GM19099 (cell line): ENCODE results near the gene SMIM43.

ENCODE experiments used
- POLR2A ChIP-seq: IDR thresholded peaks from 3 replicates; pipeline ENCODE4 v1.6.1; 2011; ENCODE audit warnings: low read depth; ENCODE audit not compliant: insufficient read length; ENCODE audit errors: extremely low read depth

SMIM43 gene

DNA sequence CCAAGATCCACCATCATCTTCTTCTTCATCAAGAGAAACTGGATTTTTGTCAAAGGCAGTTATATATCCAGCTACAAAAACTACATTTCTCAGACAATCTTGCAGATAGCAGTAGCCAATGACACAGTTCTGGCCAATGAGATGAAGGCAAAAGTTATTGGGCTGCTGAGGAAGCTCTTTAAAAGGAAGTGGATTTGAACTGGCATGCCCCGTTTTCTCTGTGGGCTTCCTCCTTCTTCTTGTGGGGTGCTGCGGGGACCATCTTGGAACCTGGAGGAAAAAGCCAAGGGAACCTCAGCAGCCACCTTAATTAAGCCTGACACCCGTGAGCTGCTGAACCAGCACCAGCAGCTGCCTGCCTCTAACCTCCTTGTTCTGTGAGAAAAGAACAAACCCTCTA is 4.8 kb downstream of the SMIM43 start:
- no peak for TF ChIP-seq POLR2A

DNA sequence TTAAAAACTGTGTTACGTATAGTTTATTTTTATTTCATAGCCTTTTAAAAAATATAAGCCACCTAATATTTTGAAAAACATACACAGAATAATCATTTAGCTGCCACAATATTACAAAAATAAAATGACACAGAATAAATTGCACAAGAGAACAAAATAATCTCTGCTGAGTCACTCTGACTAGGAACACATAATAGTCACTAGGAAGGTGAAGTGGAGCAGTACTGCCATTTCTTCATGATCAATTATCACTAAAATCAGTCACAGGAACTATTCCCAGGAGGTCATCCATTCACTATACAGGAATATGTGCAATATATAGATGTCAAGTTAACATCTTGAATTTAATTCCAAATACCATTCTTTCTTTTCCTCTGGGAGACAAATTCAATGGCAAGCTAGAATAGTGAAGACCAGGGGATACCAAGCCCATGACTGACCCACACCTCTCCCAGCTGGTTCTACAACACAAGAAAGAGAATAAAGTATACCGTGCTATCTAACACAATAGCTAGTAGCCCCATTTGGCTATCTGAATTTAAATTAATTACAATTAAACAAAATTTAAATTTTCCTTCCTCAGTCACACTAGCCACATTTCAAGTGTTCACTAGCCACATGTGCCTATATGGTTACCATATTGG is 5.9 kb downstream of the SMIM43 start:
- TF ChIP-seq POLR2A, result no peak

DNA sequence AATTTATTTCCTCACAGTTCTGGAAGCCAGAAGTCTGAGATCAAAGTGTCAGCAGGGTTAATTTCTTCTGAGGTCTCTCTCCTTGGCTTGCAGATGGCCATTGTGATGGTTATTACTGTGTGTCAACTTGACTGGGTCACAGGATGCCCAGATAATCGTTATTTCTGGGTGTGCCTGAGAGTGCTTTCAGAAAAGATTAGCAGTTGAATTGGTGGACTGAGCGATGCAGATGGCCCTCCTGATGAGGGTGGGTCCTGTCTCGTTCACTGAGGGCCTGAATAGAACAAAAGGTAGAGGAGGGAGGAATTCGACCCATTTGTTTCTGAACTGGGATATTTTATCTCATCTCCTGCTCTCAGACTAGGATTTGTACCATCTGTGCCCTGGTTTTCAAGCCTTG is 15.7 kb downstream of the SMIM43 start:
- no peak for TF ChIP-seq POLR2A

DNA sequence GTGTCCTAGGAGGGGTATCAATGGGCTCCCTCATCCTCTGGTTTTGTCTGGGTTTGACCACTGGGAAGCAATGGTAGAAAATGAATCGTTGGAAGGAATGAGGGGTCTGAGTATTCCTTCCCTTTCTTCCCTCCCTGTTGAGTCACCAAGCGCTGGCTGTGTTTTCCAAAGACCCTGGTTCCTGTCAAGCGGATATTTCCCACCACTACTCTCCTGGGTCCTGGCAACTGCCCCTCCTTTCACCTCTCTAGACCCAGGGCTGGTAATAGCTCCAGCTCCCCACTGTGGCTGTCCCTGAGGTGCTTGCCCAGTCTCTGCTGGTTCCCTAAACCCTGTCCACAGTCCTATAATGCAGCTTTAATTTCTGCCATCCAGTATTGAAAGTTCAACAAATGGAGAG is 22.2 kb downstream of the SMIM43 start:
- TF ChIP-seq POLR2A, result no peak

DNA sequence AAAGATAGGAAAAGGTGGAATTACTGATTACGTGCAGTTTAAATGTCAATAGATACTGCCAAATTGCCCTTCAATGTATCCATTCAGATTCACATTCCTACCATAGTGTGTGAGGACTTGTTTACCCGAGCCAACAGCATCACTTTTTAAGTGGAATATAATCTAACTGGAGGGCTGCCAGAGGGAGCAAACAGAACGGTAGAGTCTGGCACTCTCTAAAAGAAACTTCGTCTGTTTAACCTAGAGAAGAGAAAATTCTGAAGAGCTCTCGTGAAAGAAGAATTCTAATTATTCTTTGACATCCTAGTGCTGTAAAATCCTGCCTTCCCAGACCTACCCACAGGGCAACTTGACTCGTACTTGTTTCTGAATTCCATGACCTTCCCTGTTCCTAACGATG is 23.2 kb downstream of the SMIM43 start:
- TF ChIP-seq POLR2A, result no peak

DNA sequence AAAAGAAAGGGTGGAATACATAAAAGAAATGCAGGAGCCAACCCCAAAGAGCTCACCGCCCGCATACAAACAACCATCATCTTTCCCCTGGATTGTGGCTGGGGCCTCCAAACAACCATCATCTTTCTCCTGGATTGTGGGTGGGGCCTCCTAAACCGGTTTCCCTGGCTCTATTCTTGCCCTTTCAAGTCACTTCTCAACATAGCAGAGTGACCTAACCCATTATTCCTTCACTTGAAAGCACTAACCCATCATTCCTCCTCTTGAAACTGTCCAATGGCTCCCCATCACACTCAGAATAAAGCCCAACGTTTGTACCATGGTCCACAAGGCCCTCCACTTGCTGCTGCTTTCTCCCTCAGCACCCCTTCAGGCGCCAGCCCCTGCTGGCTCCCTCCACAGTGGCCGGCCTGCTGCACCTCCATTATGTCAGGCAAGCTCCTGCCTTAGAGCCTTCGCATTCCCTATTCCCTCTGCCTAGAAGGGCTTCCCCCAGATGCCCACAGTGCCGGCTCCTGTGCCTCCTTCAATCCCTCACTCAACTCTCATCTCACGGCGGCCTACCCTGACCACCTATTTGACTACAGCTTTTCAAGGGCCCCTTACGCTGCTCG is 24.1 kb downstream of the SMIM43 start:
- TF ChIP-seq POLR2A, result no peak

DNA sequence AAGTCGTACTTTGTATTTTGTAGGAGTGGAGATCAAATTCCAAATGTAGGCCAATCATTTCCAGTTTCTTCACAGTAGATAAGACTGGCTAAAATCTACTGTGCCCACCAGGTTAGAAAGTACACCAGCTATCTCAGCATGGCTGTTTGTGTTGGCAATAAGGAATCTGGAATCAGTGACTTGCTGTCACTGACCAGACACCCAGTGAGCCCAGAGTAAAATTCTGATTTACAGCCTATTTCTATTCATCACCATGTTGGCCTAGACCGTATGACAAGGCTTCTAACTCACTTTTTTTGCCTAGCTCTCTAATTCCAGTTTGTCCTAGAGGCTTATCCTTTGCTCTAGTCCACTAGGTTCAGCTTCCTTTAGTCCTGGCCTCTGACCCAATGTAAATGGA is 25.4 kb downstream of the SMIM43 start:
- no peak for TF ChIP-seq POLR2A

DNA sequence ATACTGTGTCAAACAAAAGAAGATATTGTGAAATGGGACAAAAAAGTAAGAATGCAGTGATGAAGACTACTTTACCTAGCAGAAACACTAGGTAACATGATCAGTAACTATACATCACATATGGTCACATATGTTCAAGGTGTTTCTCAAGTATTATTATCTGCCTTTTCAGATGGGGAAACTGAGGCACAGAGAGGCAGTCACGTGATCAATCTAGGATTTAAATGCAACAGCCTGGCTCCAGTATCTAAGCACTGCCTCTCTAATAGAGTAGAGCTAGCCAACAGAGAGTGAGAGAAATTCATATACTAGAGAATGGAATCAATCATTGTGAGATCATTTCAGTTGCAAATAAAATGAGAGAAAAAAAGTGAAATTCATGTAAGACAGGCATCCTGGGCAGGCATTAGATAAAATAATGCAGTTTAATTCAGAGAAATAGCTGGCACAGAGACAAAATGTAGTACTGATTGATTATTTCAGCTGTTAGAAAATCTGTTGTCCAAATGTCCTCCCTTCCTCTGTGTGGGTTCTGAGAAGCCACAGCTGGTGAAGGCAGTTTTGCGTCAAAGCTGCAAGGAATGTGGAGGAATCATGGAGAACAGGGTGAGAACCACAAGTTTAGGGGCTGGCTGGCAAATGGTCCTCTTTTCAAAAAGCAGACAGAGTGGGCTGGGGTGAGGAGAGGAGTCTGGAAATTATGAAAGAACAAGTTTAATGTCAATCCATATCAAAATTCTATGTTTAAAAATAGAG is 26.0 kb downstream of the SMIM43 start:
- TF ChIP-seq POLR2A, result no peak

DNA sequence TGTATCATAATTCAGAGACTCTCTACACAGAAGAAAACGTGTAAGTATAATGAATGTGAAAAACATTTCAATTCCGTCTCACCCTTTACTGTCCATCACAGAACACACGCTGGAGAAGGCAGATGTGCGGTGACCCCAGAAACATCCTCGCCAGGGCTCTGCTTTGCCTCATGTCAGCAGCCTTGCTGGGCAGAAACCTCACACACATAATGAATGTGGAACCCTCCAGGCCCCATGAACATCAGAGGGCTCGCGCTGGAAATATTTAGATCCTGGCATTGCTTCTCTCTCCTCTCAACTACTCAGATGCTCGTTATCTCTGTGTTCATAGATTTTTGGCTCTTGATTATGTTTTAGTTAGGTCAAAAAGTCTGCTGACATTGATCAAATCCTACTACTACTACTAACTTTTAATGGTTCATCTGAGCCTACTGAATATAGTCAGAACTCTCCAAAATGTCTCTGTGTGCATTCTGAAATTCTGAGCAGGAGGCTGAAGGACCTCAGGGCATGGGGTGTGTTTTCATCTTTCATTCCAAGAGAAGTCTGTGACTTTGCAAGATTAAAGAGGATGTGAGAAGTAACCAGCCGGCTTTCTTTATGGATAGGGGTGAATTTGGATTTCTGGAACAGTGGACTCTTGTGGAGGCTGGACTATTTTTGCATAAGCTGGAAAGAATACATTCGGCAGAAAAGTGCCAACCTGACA is 27.0 kb downstream of the SMIM43 start:
- no peak for TF ChIP-seq POLR2A

DNA sequence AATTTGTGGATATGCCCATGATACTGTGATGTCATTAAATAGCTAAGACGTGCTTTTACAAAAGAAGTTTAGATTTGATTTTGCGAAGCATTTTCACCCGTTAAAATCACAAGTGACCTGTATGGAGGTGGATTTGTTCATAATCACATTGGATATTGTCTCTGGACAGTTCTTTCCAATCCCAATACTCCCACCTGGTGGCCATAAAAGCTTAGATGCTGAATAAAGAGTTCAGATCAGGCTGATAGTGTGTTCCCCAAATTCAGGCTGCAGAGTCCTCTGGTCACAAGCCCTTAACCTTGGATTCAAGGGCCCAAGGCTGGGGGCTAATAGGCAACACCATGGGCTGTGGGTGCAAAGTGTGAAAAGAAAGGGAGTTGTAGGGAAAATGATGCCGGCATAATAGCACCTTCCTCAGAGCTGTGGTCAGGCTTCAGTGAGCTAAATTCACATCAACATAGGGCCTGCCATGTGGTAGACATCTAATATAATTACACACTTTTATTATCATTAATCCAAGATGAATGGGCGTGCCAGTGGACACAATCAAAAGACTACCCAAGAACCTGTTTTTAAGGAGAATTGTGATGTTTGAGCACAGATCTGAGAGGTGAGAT is 28.1 kb downstream of the SMIM43 start:
- TF ChIP-seq POLR2A, result no peak

DNA sequence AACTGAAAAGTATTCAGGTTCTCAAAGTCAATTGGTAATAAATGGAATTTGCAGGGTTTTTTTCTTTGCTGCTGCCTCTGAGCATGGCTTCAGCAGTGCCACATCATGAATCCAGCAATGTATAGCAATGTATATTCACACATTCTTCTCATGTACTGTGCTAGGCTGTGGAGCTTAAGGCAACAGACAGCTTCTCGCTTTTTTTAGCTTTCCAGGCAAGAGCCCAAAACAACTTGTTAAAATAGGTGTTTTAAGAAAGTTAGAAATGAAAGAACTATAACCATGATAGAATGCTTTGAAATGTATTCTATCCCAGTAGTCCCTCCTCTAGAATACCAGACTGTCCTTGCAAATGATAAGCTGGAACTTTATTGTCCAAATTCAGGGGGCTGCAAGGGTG is 30.4 kb downstream of the SMIM43 start:
- TF ChIP-seq POLR2A, result no peak

DNA sequence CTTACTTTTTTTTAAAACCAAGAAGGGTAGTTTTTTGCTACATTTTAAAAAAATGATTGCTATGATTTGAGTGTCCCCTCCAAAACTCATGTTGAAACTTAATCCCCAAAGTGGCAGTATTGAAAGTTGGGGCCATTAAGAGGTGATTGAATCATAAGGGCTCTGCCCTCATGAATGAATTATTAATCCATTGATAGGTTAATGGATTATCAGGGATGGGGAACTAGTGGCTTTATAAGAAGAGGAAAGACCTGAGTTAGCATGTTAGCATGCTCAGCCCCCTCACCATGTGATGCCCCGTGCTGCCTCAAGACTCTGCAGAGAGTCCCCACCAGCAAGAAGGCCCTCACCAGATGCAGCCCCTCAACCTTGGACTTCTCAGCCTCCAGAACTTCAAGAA is 31.0 kb downstream of the SMIM43 start:
- no peak for TF ChIP-seq POLR2A

DNA sequence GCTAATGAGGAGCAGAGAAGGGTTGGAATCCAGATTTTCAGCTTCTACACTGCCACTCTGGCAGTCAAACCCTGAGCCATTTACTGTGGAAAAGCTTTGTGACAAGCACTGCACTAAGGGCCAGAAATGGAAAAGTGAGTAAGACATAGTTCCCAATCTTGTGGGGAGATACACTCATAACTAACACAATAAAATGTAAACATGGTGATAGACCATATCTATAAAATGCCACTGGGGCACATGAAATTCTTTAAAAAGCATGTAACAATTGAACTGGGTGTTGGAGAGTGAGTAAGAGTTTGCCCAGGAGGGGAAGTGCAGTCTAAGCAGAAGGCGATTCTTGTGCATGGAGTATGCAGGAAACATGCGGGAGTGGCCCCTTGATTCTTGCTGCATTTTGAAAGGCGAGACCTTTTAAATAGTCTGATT is 36.2 kb downstream of the SMIM43 start:
- TF ChIP-seq POLR2A, result no peak

DNA sequence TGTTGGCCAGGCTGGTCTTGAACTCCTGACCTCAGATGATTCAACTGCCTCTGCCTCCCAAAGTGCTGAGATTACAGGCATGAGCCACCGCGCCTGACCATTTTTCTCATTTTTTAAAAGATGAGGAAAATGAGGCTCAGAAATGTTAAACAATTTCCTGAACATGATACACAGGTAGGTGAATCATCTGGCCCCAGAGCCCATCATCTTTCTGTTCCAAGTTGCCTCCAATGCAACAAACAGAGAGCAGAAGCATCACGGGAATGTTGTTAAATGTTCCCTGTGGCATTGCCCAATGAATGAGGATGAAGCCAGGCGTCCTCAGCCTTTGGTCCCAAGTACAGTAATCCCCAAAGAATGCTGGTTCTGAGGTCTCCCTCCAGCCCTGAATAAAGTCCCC is 36.9 kb downstream of the SMIM43 start:
- no peak for TF ChIP-seq POLR2A

DNA sequence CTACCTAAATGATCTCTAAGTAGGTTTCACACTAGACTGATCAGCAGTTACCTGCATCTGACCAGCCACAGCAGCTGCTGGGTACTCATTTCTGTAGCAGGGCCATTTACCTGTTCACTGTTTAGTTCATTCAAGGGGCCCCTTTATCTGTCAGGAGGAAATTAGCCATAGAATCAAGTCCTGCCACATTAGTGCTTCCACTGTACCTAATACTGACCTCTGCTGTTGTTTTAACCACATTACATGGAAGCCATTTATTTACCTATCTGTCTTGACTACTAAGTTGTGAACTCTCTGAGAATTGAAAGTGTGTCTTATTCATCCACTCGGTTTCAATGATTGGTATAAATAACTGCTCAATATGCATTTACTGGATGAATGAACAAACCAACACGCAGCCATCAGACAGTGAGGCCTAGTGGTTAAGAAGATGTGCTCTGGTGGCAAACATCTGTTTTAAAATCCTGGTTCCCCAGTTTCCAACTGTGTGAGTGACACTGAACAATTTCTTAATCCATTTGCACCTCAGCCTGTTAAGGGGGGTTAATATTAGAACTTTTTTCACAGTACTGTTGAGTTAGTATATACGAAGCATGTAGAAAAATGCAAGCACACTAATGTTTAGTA is 38.2 kb downstream of the SMIM43 start:
- no peak for TF ChIP-seq POLR2A
